ENCODE results near the gene USB1. TPM values are rescaled to one million over a fixed set of nuclear protein-coding genes. Genes with fewer than 3 reads are reported as not detected.

The USB1 gene
- total RNA-seq, 4 donors from 2014 or later: 20.7 to 43.5 (median 26.8) TPM

GRCh38 chr16:58048494-58049231, 47.5 kb downstream of the USB1 start:
- TF ChIP-seq CTCF (IDR thresholded peaks at IDR 0.05; ENCODE audit: low read depth): no peak

DNA sequence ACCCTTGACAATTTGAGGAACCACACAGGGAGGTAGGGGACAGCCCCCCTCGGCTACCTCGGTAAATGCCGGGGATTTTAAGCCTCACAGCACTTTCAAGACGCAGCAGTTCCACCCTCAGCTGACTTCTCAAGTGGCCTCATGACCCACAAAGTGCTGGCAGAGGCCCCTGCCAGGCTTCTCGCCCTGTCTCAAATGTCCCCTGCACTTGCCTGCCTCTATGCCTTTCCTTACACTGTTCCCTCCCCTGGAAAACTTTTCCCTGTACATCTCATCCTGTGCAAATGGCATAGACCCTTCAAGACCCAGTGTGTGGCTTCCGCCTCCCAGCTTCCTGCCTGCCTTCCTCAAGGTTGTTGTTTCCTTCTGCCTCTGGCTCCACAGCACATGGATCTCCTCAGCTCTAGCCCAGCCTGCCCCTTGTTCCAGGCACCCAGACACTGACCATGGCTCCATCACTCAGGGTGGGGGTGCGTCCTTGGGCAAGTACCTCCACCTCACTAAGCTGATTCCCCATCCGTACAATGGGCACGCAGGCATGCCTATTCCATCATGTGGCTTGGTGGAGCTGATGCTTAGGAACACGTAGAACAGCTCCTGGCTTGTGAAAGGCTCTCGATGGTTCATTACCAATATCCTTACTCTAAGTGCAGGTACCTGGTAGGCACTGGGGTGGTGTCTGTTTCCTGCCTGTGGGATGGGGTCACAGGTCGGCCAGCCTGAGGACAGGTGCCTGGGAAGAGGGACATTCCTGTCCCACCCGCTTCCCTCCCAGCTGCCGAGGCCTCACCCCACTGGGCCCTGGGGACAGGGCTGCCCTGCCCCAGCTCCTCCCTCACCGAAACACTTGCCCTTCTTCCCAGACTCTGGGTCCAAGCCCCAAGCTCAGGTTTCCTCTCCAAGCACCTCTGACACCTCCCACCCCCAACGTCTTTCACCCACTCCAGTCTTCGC, 48.3 kb downstream of the USB1 start:
- TF ChIP-seq CTCF (IDR thresholded peaks at IDR 0.05; ENCODE audit: low read depth): no peak

DNA sequence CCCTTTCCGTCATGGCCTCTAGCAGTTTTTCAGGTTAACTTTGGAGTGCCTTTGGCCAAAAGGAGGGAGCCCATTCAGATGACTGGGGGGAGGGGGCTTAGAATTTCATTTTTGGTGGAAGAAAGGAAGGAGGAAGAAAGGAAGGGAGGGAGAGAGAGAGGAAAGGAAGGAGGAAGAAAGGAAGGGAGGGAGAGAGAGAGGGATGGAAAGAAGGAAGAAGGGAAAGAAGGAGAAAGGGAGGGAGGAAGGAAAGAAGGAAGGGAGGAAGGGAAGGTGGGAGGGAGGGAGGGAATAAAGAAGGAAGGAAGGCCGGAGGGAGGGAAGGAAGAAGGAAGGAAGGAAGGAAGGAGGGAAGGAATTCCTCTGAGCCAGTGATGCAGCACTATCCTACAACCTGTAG, 50.1 kb downstream of the USB1 start:
- no peak for TF ChIP-seq CTCF (IDR thresholded peaks at IDR 0.05; ENCODE audit: low read depth)

GRCh38 chr16:58051821-58052603, 50.8 kb downstream of the USB1 start:
- TF ChIP-seq CTCF (IDR thresholded peaks at IDR 0.05; ENCODE audit: low read depth): no peak

DNA sequence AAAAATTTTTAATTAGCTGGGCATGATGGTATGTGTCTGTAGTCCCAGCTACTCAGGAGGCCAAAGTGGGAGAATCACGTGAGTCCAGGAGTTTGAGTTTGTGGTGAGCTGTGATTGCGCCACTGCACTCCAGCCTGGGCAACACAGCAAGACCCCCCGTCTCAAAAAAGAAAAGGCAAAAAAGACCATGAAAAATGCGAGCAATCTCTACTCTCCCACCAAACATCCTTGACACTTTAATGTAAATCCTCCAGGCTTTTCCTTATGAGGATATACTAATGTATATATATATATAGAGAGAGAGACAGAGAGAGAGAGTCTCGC, 52.4 kb downstream of the USB1 start:
- no peak for TF ChIP-seq CTCF (IDR thresholded peaks at IDR 0.05; ENCODE audit: low read depth)

GRCh38 chr16:58054289-58054688, 53.1 kb downstream of the USB1 start:
- no peak for TF ChIP-seq CTCF (IDR thresholded peaks at IDR 0.05; ENCODE audit: low read depth)

Measured in subcutaneous adipose tissue (tissue), 4 donors.